ENCODE data around the gene EIF4E1B.

The EIF4E1B gene

DNA sequence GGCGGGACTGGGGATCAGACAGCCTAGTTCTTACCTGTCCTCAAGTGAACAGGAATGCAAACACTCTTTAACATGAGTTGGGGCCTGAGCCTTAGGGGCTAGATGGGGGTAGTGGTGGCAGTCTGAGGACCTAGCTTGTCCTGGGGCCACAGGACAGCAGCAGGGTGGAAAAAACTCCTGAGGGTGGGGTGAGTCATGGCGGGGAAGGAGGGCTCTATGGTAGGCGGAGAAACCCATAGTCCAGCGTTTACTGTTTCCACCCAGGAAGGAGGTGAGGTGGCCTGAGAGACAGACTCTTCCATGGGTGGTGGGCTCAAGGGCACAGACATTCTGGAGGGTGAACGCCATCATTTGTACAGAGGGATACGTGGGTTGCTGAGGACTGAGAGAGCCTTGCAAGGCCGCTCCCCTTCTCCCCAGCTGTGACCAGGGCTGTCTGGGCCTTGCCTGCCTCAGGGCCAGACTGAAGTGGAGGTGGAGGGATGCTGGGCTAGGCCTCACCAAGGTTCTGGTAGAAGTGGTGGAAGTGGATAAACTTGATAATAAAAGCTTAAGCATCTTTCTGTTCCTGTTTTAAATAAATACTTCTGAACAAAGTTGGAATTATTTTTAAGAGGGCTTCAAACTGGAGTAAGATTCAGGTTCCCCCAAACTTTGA is 15.7 kb downstream of the EIF4E1B start:
- ATAC-seq = no peak

DNA sequence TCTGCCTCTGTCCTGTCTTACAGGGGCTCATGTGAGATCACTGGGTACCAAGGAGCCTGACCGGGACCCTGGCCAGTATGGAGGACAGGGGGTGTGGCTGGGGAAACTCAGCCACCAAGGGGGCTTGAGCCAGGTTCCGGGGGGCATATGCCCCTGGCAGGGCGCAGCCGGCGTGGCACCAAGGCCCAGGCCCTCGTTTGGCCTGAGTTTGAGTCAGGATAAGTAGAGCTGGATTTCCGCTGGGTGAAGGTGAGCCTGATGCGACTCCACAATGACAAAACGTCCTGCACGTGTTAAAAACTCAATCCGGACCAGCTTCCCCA is 16.2 kb downstream of the EIF4E1B start:
- TF ChIP-seq ZNF8 (CRISPR knock-in tag; IDR thresholded peaks at IDR 0.05) = no peak
- 0 out of 2 replicates have a peak, but pooled peaks have one; percentile 49 for TF ChIP-seq CSDC2 (CRISPR knock-in tag; IDR thresholded peaks at IDR 0.05)
- TF ChIP-seq TCF4 (CRISPR knock-in tag; IDR thresholded peaks at IDR 0.05; ENCODE audit: borderline replicate concordance) = no peak
- peak; percentile 0; the same call in 2 of the 3 replicates for ATAC-seq

More for the DNA sequence above, 15.7 kb downstream of the EIF4E1B start:
- TF ChIP-seq CSDC2 (CRISPR knock-in tag; IDR thresholded peaks at IDR 0.05) (no peak), SNAI2 (CRISPR knock-in tag; IDR thresholded peaks at IDR 0.05) (no peak), TCF4 (CRISPR knock-in tag; IDR thresholded peaks at IDR 0.05; ENCODE audit: borderline replicate concordance) (no peak), ZNF70 (CRISPR knock-in tag; IDR thresholded peaks at IDR 0.05) (no peak), ZNF565 (CRISPR knock-in tag; conservative IDR thresholded peaks at IDR 0.05; ENCODE audit: low read depth) (no peak), ARNTL (CRISPR knock-in tag; IDR thresholded peaks at IDR 0.05; ENCODE audit: borderline replicate concordance, low read depth) (no peak), ZNF8 (CRISPR knock-in tag; IDR thresholded peaks at IDR 0.05) (no peak), ESRRG (CRISPR knock-in tag; IDR thresholded peaks at IDR 0.05) (no peak), ISL1 (CRISPR knock-in tag; IDR thresholded peaks at IDR 0.05) (no peak), ZC3H10 (CRISPR knock-in tag; IDR thresholded peaks at IDR 0.05) (no peak), PPARA (CRISPR knock-in tag; IDR thresholded peaks at IDR 0.05; ENCODE audit: borderline replicate concordance) (no peak), OSR1 (CRISPR knock-in tag; IDR thresholded peaks at IDR 0.05) (no peak), ZFP30 (CRISPR knock-in tag; IDR thresholded peaks at IDR 0.05) (no peak), GLIS3 (CRISPR knock-in tag; IDR thresholded peaks at IDR 0.05) (no peak), RARB (CRISPR knock-in tag; IDR thresholded peaks at IDR 0.05) (no peak), ZFP3 (CRISPR knock-in tag; IDR thresholded peaks at IDR 0.05) (no peak)
- TF ChIP-seq, protein P1, sequence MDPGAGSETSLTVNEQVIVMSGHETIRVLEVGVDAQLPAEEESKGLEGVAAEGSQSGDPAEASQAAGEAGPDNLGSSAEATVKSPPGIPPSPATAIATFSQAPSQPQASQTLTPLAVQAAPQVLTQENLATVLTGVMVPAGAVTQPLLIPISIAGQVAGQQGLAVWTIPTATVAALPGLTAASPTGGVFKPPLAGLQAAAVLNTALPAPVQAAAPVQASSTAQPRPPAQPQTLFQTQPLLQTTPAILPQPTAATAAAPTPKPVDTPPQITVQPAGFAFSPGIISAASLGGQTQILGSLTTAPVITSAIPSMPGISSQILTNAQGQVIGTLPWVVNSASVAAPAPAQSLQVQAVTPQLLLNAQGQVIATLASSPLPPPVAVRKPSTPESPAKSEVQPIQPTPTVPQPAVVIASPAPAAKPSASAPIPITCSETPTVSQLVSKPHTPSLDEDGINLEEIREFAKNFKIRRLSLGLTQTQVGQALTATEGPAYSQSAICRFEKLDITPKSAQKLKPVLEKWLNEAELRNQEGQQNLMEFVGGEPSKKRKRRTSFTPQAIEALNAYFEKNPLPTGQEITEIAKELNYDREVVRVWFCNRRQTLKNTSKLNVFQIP (CRISPR knock-in tag; IDR thresholded peaks at IDR 0.05; ENCODE audit: borderline replicate concordance, low read depth) = no peak
- TF ChIP-seq, protein P2, sequence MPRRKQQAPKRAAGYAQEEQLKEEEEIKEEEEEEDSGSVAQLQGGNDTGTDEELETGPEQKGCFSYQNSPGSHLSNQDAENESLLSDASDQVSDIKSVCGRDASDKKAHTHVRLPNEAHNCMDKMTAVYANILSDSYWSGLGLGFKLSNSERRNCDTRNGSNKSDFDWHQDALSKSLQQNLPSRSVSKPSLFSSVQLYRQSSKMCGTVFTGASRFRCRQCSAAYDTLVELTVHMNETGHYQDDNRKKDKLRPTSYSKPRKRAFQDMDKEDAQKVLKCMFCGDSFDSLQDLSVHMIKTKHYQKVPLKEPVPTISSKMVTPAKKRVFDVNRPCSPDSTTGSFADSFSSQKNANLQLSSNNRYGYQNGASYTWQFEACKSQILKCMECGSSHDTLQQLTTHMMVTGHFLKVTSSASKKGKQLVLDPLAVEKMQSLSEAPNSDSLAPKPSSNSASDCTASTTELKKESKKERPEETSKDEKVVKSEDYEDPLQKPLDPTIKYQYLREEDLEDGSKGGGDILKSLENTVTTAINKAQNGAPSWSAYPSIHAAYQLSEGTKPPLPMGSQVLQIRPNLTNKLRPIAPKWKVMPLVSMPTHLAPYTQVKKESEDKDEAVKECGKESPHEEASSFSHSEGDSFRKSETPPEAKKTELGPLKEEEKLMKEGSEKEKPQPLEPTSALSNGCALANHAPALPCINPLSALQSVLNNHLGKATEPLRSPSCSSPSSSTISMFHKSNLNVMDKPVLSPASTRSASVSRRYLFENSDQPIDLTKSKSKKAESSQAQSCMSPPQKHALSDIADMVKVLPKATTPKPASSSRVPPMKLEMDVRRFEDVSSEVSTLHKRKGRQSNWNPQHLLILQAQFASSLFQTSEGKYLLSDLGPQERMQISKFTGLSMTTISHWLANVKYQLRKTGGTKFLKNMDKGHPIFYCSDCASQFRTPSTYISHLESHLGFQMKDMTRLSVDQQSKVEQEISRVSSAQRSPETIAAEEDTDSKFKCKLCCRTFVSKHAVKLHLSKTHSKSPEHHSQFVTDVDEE (CRISPR knock-in tag; IDR thresholded peaks at IDR 0.05) = no peak
- TF ChIP-seq, protein P3, sequence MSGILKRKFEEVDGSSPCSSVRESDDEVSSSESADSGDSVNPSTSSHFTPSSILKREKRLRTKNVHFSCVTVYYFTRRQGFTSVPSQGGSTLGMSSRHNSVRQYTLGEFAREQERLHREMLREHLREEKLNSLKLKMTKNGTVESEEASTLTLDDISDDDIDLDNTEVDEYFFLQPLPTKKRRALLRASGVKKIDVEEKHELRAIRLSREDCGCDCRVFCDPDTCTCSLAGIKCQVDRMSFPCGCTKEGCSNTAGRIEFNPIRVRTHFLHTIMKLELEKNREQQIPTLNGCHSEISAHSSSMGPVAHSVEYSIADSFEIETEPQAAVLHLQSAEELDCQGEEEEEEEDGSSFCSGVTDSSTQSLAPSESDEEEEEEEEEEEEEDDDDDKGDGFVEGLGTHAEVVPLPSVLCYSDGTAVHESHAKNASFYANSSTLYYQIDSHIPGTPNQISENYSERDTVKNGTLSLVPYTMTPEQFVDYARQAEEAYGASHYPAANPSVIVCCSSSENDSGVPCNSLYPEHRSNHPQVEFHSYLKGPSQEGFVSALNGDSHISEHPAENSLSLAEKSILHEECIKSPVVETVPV (CRISPR knock-in tag; IDR thresholded peaks at IDR 0.05) = no peak
- TF ChIP-seq, protein P4, sequence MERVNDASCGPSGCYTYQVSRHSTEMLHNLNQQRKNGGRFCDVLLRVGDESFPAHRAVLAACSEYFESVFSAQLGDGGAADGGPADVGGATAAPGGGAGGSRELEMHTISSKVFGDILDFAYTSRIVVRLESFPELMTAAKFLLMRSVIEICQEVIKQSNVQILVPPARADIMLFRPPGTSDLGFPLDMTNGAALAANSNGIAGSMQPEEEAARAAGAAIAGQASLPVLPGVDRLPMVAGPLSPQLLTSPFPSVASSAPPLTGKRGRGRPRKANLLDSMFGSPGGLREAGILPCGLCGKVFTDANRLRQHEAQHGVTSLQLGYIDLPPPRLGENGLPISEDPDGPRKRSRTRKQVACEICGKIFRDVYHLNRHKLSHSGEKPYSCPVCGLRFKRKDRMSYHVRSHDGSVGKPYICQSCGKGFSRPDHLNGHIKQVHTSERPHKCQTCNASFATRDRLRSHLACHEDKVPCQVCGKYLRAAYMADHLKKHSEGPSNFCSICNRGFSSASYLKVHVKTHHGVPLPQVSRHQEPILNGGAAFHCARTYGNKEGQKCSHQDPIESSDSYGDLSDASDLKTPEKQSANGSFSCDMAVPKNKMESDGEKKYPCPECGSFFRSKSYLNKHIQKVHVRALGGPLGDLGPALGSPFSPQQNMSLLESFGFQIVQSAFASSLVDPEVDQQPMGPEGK (CRISPR knock-in tag; IDR thresholded peaks at IDR 0.05; ENCODE audit: borderline replicate concordance) = no peak

DNA sequence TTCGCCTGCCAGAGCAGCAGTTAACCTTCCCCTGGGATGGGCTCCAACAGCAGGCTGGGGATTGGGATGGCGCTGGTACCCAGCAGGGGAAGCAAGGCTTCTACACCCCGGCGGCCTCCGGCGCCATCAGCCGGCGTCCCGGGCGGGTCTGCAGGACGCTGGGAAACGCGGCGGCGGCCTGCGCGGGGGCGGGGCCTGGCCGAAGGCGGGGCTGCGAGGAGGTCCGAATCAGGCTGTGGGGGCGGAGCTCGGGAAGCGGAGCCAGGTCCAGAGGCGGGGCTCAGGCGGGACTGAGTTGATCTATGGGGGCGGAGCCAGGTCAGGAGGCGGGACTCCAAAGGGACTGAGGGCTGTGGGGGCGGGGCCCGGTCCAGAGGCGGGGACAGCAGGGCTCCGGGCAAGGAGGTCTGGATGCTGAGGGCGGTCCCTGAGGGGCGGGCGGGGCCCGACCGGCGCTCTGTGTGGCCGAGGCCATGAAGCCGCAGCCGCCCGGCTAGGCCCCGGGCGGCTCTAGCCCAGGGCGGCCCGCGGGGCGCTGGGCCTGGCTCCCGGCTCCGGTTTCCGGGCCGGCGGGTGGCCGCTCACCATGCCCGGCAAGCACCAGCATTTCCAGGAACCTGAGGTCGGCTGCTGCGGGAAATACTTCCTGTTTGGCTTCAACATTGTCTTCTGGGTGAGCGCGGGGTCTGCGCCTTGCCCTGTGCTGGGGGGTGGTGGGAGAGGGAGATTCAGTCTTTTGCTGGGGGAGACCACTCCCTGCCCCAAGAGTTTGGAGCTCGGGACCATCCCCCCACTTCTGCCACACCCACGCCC is 16.8 kb downstream of the EIF4E1B start, which contains the start of gene TSPAN17:
TSS of gene TSPAN17 (plus strand) at position 455 of the 813 bp plus-strand sequence. CDS start at position 587, 132 bp downstream.
- peak; percentile 97 for ATAC-seq

More for the DNA sequence above, 16.8 kb downstream of the EIF4E1B start, which contains the start of gene TSPAN17:
- TF ChIP-seq RARB (CRISPR knock-in tag; IDR thresholded peaks at IDR 0.05) (no peak), ZNF8 (CRISPR knock-in tag; IDR thresholded peaks at IDR 0.05) (no peak), SNAI2 (CRISPR knock-in tag; IDR thresholded peaks at IDR 0.05) (no peak), ZFP30 (CRISPR knock-in tag; IDR thresholded peaks at IDR 0.05) (no peak)
- TF ChIP-seq, protein P1 (CRISPR knock-in tag; IDR thresholded peaks at IDR 0.05; ENCODE audit: borderline replicate concordance, low read depth) = no peak
